Neural cell (in vitro differentiated cells): Measurements from ENCODE around the gene C20orf202. TPM values are rescaled to one million over a fixed set of nuclear protein-coding genes. Genes with fewer than 3 reads are reported as not detected.

Experiments used
- H2AFZ ChIP-seq: fragments of 200-600, 300-800 bp; sonication (generic), shearing (Covaris generic); 2 replicates; pipeline ENCODE4 v1.6.0; 2014; ENCODE audit warnings: low read depth, mild to moderate bottlenecking, antibody characterized with exemption, low read length, moderate library complexity
- H3F3A ChIP-seq: fragments of 200-600 bp; shearing (Covaris generic); 2 replicates; pipeline ENCODE4 v1.6.1; 2016; ENCODE audit warnings: mild to moderate bottlenecking, moderate library complexity, mixed read lengths, antibody characterized with exemption, low read length; ENCODE audit not compliant: insufficient read depth, poor library complexity, severe bottlenecking
- H3K27ac ChIP-seq: fragments of 200-600, 300-800 bp; sonication (generic), shearing (Covaris generic); 2 replicates; pipeline ENCODE4 v1.5.1; 2014; ENCODE audit warnings: mild to moderate bottlenecking, low read length, moderate library complexity
- H3K27me3 ChIP-seq: fragments of 300-800, 200-600 bp; sonication (generic), shearing (Covaris generic); 2 replicates; pipeline ENCODE4 v1.6.0; 2014; ENCODE audit warnings: mild to moderate bottlenecking, low read depth, low read length, moderate library complexity; ENCODE audit not compliant: insufficient read depth
- H3K36me3 ChIP-seq: fragments of 300-800, 200-600 bp; sonication (generic), shearing (Covaris generic); 2 replicates; pipeline ENCODE4 v1.5.1; 2014; ENCODE audit warnings: mild to moderate bottlenecking, antibody characterized with exemption, low read length, moderate library complexity; ENCODE audit not compliant: insufficient read depth
- H3K4me2 ChIP-seq: fragments of 300-800, 200-600 bp; sonication (generic), shearing (Covaris generic); 2 replicates; pipeline ENCODE4 v1.6.0; 2014; ENCODE audit warnings: mild to moderate bottlenecking, low read length
- H3K4me3 ChIP-seq: fragments of 300-800, 200-600 bp; sonication (generic), shearing (Covaris generic); 2 replicates; pipeline ENCODE4 v1.5.1; 2014; ENCODE audit warnings: mild to moderate bottlenecking, low read length, moderate library complexity
- H3K79me2 ChIP-seq: fragments of 200-600 bp; shearing (Covaris generic); replicated peaks from 2 replicates; pipeline ENCODE4 v1.6.0; 2014; ENCODE audit warnings: mild to moderate bottlenecking, low read length, moderate library complexity; ENCODE audit not compliant: insufficient read depth
- H3K9ac ChIP-seq: fragments of 300-800, 200-600 bp; sonication (generic), shearing (Covaris generic); 2 replicates; pipeline ENCODE4 v1.6.1; 2016; ENCODE audit warnings: mild to moderate bottlenecking, low read length, mixed read lengths
- H3K9me2 ChIP-seq: fragments of 200-600 bp; shearing (Covaris generic); 2 replicates; pipeline ENCODE4 v1.6.1; 2016; ENCODE audit warnings: mild to moderate bottlenecking, low read length, mixed read lengths; ENCODE audit not compliant: insufficient read depth
- H3K9me3 ChIP-seq: fragments of 200-600, 300-800 bp; sonication (generic), shearing (Covaris generic); 2 replicates; pipeline ENCODE4 v1.6.1; 2016; ENCODE audit warnings: mild to moderate bottlenecking, mixed run types, low read length, moderate library complexity, mixed read lengths
- H4K20me1 ChIP-seq: fragments of 200-600 bp; shearing (Covaris generic); 2 replicates; pipeline ENCODE4 v1.6.1; 2016; ENCODE audit warnings: mild to moderate bottlenecking, mixed run types; ENCODE audit not compliant: insufficient read depth
- EP300 ChIP-seq: fragments of 450-650 bp; conservative IDR thresholded peaks from 2 replicates; pipeline ENCODE4 v1.6.1; 2014; ENCODE audit warnings: antibody characterized with exemption, mild to moderate bottlenecking, moderate library complexity; ENCODE audit not compliant: poor library complexity, severe bottlenecking
- EZH2 ChIP-seq: fragments of 200-600, 300-800 bp; shearing (Covaris generic), sonication (generic); IDR thresholded peaks from 2 replicates; pipeline ENCODE4 v1.6.1; 2014; ENCODE audit warnings: antibody characterized with exemption, low read length, borderline replicate concordance, mild to moderate bottlenecking; ENCODE audit not compliant: insufficient read depth, poor library complexity, severe bottlenecking
- MXI1 ChIP-seq: fragments of 450-650 bp; conservative IDR thresholded peaks from 2 replicates; pipeline ENCODE4 v1.6.1; 2014; ENCODE audit warnings: antibody characterized with exemption, mild to moderate bottlenecking; ENCODE audit not compliant: poor library complexity, severe bottlenecking
- POLR2AphosphoS5 ChIP-seq: IDR thresholded peaks from 2 replicates; pipeline ENCODE4 v1.6.1; 2012
- RAD21 ChIP-seq: fragments of 450-650 bp; conservative IDR thresholded peaks from 2 replicates; pipeline ENCODE4 v1.6.1; 2014; ENCODE audit warnings: antibody characterized with exemption, mild to moderate bottlenecking, moderate library complexity
- SMC3 ChIP-seq: fragments of 450-650 bp; conservative IDR thresholded peaks from 2 replicates; pipeline ENCODE4 v1.6.1; 2014; ENCODE audit warnings: antibody characterized with exemption, mild to moderate bottlenecking, moderate library complexity; ENCODE audit not compliant: poor library complexity
- TAF1 ChIP-seq: IDR thresholded peaks from 2 replicates; pipeline ENCODE4 v1.6.1; 2012; ENCODE audit warnings: low read depth
- polyA plus RNA-seq: library from polyadenylated mRNA; depleted of rRNA; stranded (reverse); fragments of >200 nt; gene quantifications from 2 replicates; pipeline ENCODE4 v1.2.3, GENCODE V29; 2014
- TF ChIP-seq, protein P1 (sequence below): fragments of 450-650 bp; IDR thresholded peaks from 2 replicates; pipeline ENCODE4 v1.5.1; 2014; ENCODE audit warnings: antibody characterized with exemption, mild to moderate bottlenecking, moderate library complexity; ENCODE audit not compliant: poor library complexity, severe bottlenecking
- TF ChIP-seq, protein P2 (sequence below): IDR thresholded peaks from 2 replicates; pipeline ENCODE4 v1.6.1; 2012; ENCODE audit warnings: borderline replicate concordance

C20orf202 gene
- polyA plus RNA-seq, 1 donor from 2014 or later, result 0.62 TPM

DNA sequence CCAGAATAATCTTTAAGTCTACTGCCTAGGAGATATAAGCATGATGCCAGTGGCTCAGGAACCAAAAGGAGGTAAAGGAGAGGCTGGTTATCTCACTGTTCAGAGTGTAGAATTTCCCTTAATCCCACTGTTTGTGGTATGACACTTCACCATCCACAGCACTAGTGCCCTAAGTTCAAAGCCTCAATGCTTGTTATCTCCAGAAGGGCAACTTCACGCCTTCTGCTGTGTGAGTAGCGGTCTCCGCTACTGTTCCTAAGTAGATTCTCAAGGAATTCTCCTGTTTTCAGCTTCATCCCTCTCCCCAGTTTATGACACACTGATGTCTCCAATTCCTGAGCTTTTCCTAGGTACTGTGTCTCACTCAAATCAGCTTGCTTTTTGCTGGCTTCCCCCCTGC is 49.2 kb downstream of the C20orf202 start:
- Histone ChIP-seq H3K9me3 (no peaks in the 10 kb centered on the region), H2AFZ (no peak overlapping the region), H3K9ac (no peak overlapping the region), H3F3A (no peaks in the 10 kb centered on the region), H3K27me3 (no peaks in the 10 kb centered on the region), H3K4me3 (no peak overlapping the region), H4K20me1 (no peaks in the 10 kb centered on the region), H3K9me2 (no peaks in the 10 kb centered on the region), H3K79me2 (no peaks in the 10 kb centered on the region), H3K27ac (no peak overlapping the region), H3K4me2 (no peak overlapping the region), H3K36me3 (no peaks in the 10 kb centered on the region)
- TF ChIP-seq RAD21, result no peak
- TF ChIP-seq POLR2AphosphoS5, result no peak
- no peak for TF ChIP-seq EZH2
- no peak for TF ChIP-seq EP300
- TF ChIP-seq, protein P1, sequence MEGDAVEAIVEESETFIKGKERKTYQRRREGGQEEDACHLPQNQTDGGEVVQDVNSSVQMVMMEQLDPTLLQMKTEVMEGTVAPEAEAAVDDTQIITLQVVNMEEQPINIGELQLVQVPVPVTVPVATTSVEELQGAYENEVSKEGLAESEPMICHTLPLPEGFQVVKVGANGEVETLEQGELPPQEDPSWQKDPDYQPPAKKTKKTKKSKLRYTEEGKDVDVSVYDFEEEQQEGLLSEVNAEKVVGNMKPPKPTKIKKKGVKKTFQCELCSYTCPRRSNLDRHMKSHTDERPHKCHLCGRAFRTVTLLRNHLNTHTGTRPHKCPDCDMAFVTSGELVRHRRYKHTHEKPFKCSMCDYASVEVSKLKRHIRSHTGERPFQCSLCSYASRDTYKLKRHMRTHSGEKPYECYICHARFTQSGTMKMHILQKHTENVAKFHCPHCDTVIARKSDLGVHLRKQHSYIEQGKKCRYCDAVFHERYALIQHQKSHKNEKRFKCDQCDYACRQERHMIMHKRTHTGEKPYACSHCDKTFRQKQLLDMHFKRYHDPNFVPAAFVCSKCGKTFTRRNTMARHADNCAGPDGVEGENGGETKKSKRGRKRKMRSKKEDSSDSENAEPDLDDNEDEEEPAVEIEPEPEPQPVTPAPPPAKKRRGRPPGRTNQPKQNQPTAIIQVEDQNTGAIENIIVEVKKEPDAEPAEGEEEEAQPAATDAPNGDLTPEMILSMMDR, result no peak
- TF ChIP-seq MXI1, result no peak
- no peak for TF ChIP-seq TAF1
- no peak for TF ChIP-seq SMC3
- TF ChIP-seq, protein P2, sequence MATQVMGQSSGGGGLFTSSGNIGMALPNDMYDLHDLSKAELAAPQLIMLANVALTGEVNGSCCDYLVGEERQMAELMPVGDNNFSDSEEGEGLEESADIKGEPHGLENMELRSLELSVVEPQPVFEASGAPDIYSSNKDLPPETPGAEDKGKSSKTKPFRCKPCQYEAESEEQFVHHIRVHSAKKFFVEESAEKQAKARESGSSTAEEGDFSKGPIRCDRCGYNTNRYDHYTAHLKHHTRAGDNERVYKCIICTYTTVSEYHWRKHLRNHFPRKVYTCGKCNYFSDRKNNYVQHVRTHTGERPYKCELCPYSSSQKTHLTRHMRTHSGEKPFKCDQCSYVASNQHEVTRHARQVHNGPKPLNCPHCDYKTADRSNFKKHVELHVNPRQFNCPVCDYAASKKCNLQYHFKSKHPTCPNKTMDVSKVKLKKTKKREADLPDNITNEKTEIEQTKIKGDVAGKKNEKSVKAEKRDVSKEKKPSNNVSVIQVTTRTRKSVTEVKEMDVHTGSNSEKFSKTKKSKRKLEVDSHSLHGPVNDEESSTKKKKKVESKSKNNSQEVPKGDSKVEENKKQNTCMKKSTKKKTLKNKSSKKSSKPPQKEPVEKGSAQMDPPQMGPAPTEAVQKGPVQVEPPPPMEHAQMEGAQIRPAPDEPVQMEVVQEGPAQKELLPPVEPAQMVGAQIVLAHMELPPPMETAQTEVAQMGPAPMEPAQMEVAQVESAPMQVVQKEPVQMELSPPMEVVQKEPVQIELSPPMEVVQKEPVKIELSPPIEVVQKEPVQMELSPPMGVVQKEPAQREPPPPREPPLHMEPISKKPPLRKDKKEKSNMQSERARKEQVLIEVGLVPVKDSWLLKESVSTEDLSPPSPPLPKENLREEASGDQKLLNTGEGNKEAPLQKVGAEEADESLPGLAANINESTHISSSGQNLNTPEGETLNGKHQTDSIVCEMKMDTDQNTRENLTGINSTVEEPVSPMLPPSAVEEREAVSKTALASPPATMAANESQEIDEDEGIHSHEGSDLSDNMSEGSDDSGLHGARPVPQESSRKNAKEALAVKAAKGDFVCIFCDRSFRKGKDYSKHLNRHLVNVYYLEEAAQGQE, result no peak

DNA sequence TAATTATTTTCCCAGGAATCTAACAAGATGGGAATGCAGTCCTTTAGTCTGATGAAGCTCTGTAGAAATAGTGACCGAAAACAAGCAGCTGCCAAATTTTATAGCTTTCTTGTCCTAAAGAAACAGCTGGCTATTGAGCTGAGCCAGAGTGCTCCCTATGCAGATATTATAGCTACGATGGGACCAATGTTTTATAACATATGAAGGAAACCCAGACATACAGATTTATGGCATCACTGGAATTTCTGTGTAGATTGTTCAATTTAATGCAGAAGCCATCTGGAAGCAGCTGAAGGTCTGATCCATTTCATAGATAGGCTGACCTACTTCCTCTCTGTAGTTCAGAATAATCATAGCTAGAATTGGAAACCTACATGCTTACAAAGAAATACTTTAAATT is 51.0 kb downstream of the C20orf202 start:
- Histone ChIP-seq H3K4me3 (no peak overlapping the region), H3F3A (no peaks in the 10 kb centered on the region), H3K9me2 (no peaks in the 10 kb centered on the region), H3K27me3 (no peaks in the 10 kb centered on the region), H3K36me3 (no peaks in the 10 kb centered on the region), H4K20me1 (no peaks in the 10 kb centered on the region), H3K9me3 (no peaks in the 10 kb centered on the region), H2AFZ (no peak overlapping the region), H3K79me2 (no peaks in the 10 kb centered on the region), H3K4me2 (no peak overlapping the region), H3K9ac (no peak overlapping the region), H3K27ac (no peak overlapping the region)
- TF ChIP-seq RAD21 (no peak), SMC3 (no peak), EZH2 (no peak), EP300 (no peak), POLR2AphosphoS5 (no peak), MXI1 (no peak), TAF1 (no peak)
- TF ChIP-seq, protein P1, result no peak
- TF ChIP-seq, protein P2, result no peak
